ENCODE measurements around the gene TEX13B.

DNA sequence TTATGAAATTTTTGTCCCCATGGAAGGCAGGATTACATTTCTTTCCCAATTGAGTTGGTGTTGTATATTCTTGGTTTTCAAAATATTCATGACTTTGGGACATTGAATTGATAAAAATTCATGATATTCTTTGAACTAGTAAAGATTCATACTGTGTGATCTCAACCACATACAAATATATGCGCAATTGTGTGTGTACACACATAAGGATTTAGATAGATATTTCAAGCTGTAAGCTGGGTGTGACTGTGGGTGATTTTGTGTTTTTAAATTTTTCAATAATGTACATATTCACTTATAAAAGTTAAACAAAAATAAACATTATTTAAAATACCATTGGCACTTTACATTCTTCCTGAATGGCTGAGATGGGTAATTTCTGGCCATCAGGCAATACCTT is 43.2 kb upstream of the TEX13B start:
- TF ChIP-seq POLR2A (IDR thresholded peaks at IDR 0.05; ENCODE audit: low read length) (no peak), GATA1 (IDR thresholded peaks at IDR 0.05; ENCODE audit: low read depth, low read length) (no peak)

Measured in erythroblast (primary cell).